Measurements from ENCODE around the gene NFKBIB.
"Not testable (repeated sequence)": the region's sequence is repeated elsewhere in the genome, so short reads cannot be mapped to it uniquely, and the experiment has no call there.

Gene NFKBIB

GRCh38 chr19:38933544-38933943 lies 33.8 kb downstream of the NFKBIB start:
- peaks cover 4% of the 10 kb centered on the region for H3K4me1 ChIP-seq (ENCODE audit: insufficient read depth, insufficient read length)
- H3K4me3 ChIP-seq (ENCODE audit: insufficient read length, low read depth): no peak overlapping the region
- TF ChIP-seq SUZ12 (IDR thresholded peaks at IDR 0.05; ENCODE audit: extremely low read depth, insufficient read depth, insufficient read length) (no peak), YY1 (IDR thresholded peaks at IDR 0.05; ENCODE audit: insufficient read depth, insufficient read length) (no peak), ZNF274 (IDR thresholded peaks at IDR 0.05; ENCODE audit: low read depth, low read length) (no peak)
- no peak overlapping the region for H3K9ac ChIP-seq (ENCODE audit: insufficient read length, low read depth)
- DNase-seq (ENCODE audit: low read depth, low spot score): no peak
- peaks cover 24% of the 10 kb centered on the region for H3K9me3 ChIP-seq (ENCODE audit: insufficient read depth, low read length)
- no peaks in the 10 kb centered on the region for H3K27me3 ChIP-seq (ENCODE audit: insufficient read depth, insufficient read length)
- peaks cover 38% of the 10 kb centered on the region for H3K36me3 ChIP-seq (ENCODE audit: insufficient read depth, insufficient read length, low read length)

- Histone ChIP-seq H3K36me3 (ENCODE audit: insufficient read depth, insufficient read length, low read length) (peaks cover 17% of the 10 kb centered on the region), H3K27me3 (ENCODE audit: insufficient read depth, insufficient read length) (no peaks in the 10 kb centered on the region), H3K4me3 (ENCODE audit: insufficient read length, low read depth) (no peak overlapping the region), H3K9ac (ENCODE audit: insufficient read length, low read depth) (no peak overlapping the region), H3K4me1 (ENCODE audit: insufficient read depth, insufficient read length) (no peaks in the 10 kb centered on the region), H3K9me3 (ENCODE audit: insufficient read depth, low read length) (peaks cover 8% of the 10 kb centered on the region)
- TF ChIP-seq ZNF274 (IDR thresholded peaks at IDR 0.05; ENCODE audit: low read depth, low read length): no peak
- no peak for TF ChIP-seq YY1 (IDR thresholded peaks at IDR 0.05; ENCODE audit: insufficient read depth, insufficient read length)
- no peak for TF ChIP-seq SUZ12 (IDR thresholded peaks at IDR 0.05; ENCODE audit: extremely low read depth, insufficient read depth, insufficient read length)
- no peak for DNase-seq (ENCODE audit: low read depth, low spot score)
Measured at GRCh38 chr19:38939957-38940356, 40.2 kb downstream of the NFKBIB start.

- H3K9ac ChIP-seq (ENCODE audit: insufficient read length, low read depth); H3K4me3 ChIP-seq (ENCODE audit: insufficient read length, low read depth); H3K9me3 ChIP-seq (ENCODE audit: insufficient read depth, low read length); H3K27me3 ChIP-seq (ENCODE audit: insufficient read depth, insufficient read length); DNase-seq (ENCODE audit: low read depth, low spot score); H3K4me1 ChIP-seq (ENCODE audit: insufficient read depth, insufficient read length): not testable (repeated sequence)
- H3K36me3 ChIP-seq (ENCODE audit: insufficient read depth, insufficient read length, low read length): peaks cover 29% of the 10 kb centered on the region
Measured at GRCh38 chr19:38941466-38941865, 41.7 kb downstream of the NFKBIB start.

GRCh38 chr19:38941979-38942378 lies 42.2 kb downstream of the NFKBIB start:
- Histone ChIP-seq H3K4me3 (ENCODE audit: insufficient read length, low read depth) (no peak overlapping the region), H3K9me3 (ENCODE audit: insufficient read depth, low read length) (no peaks in the 10 kb centered on the region; the same call in 1 of the 2 replicates), H3K27me3 (ENCODE audit: insufficient read depth, insufficient read length) (no peaks in the 10 kb centered on the region), H3K4me1 (ENCODE audit: insufficient read depth, insufficient read length) (no peaks in the 10 kb centered on the region), H3K36me3 (ENCODE audit: insufficient read depth, insufficient read length, low read length) (peaks cover 34% of the 10 kb centered on the region), H3K9ac (ENCODE audit: insufficient read length, low read depth) (no peak overlapping the region)
- no peak for DNase-seq (ENCODE audit: low read depth, low spot score)
- TF ChIP-seq YY1 (IDR thresholded peaks at IDR 0.05; ENCODE audit: insufficient read depth, insufficient read length) (no peak), ZNF274 (IDR thresholded peaks at IDR 0.05; ENCODE audit: low read depth, low read length) (no peak), SUZ12 (IDR thresholded peaks at IDR 0.05; ENCODE audit: extremely low read depth, insufficient read depth, insufficient read length) (no peak)

- Histone ChIP-seq H3K9ac (ENCODE audit: insufficient read length, low read depth) (no peak overlapping the region), H3K36me3 (ENCODE audit: insufficient read depth, insufficient read length, low read length) (peaks cover 39% of the 10 kb centered on the region), H3K27me3 (ENCODE audit: insufficient read depth, insufficient read length) (no peaks in the 10 kb centered on the region), H3K4me1 (ENCODE audit: insufficient read depth, insufficient read length) (no peaks in the 10 kb centered on the region), H3K4me3 (ENCODE audit: insufficient read length, low read depth) (no peak overlapping the region), H3K9me3 (ENCODE audit: insufficient read depth, low read length) (no peaks in the 10 kb centered on the region; the same call in 1 of the 2 replicates)
- TF ChIP-seq SUZ12 (IDR thresholded peaks at IDR 0.05; ENCODE audit: extremely low read depth, insufficient read depth, insufficient read length) (no peak), ZNF274 (IDR thresholded peaks at IDR 0.05; ENCODE audit: low read depth, low read length) (no peak), YY1 (IDR thresholded peaks at IDR 0.05; ENCODE audit: insufficient read depth, insufficient read length) (no peak)
- DNase-seq (ENCODE audit: low read depth, low spot score): no peak
Measured at GRCh38 chr19:38942471-38943181, 42.9 kb downstream of the NFKBIB start.

GRCh38 chr19:38944981-38945506 lies 45.3 kb downstream of the NFKBIB start:
- TF ChIP-seq SUZ12 (IDR thresholded peaks at IDR 0.05; ENCODE audit: extremely low read depth, insufficient read depth, insufficient read length) (no peak), YY1 (IDR thresholded peaks at IDR 0.05; ENCODE audit: insufficient read depth, insufficient read length) (no peak), ZNF274 (IDR thresholded peaks at IDR 0.05; ENCODE audit: low read depth, low read length) (no peak)
- Histone ChIP-seq H3K36me3 (ENCODE audit: insufficient read depth, insufficient read length, low read length) (peaks cover 43% of the 10 kb centered on the region), H3K9ac (ENCODE audit: insufficient read length, low read depth) (no peak overlapping the region), H3K4me3 (ENCODE audit: insufficient read length, low read depth) (no peak overlapping the region), H3K27me3 (ENCODE audit: insufficient read depth, insufficient read length) (no peaks in the 10 kb centered on the region), H3K4me1 (ENCODE audit: insufficient read depth, insufficient read length) (peaks cover 1% of the 10 kb centered on the region), H3K9me3 (ENCODE audit: insufficient read depth, low read length) (no peaks in the 10 kb centered on the region; the same call in 1 of the 2 replicates)
- DNase-seq (ENCODE audit: low read depth, low spot score): no peak

- H3K4me1 ChIP-seq (ENCODE audit: insufficient read depth, insufficient read length): peaks cover 3% of the 10 kb centered on the region
- H3K27me3 ChIP-seq (ENCODE audit: insufficient read depth, insufficient read length): no peaks in the 10 kb centered on the region
- no peak overlapping the region for H3K9ac ChIP-seq (ENCODE audit: insufficient read length, low read depth)
- no peak for TF ChIP-seq ZNF274 (IDR thresholded peaks at IDR 0.05; ENCODE audit: low read depth, low read length)
- no peak for TF ChIP-seq YY1 (IDR thresholded peaks at IDR 0.05; ENCODE audit: insufficient read depth, insufficient read length)
- no peak for TF ChIP-seq SUZ12 (IDR thresholded peaks at IDR 0.05; ENCODE audit: extremely low read depth, insufficient read depth, insufficient read length)
- H3K9me3 ChIP-seq (ENCODE audit: insufficient read depth, low read length): no peaks in the 10 kb centered on the region; the same call in 1 of the 2 replicates
- no peak overlapping the region for H3K4me3 ChIP-seq (ENCODE audit: insufficient read length, low read depth)
- DNase-seq (ENCODE audit: low read depth, low spot score): no peak
- peaks cover 43% of the 10 kb centered on the region for H3K36me3 ChIP-seq (ENCODE audit: insufficient read depth, insufficient read length, low read length)
Measured at GRCh38 chr19:38945562-38946228, 45.9 kb downstream of the NFKBIB start.
